Mammary epithelial cell (primary cell): ENCODE results near the gene SORL1-AS1.

Experiments
- EZH2 ChIP-seq: IDR thresholded peaks from 2 replicates; pipeline ENCODE4 v1.6.1; 2012; ENCODE audit warnings: low read length, inconsistent platforms, borderline replicate concordance
- TF ChIP-seq, protein P1 (sequence below), 2 donors: IDR thresholded peaks in 1 of 2; conservative IDR thresholded peaks in 1 of 2; 2 replicates each; pipeline ENCODE4 v1.5.1; 2011 to 2012; ENCODE audit warnings: inconsistent platforms in 2 of 2, low read length in 2 of 2, mild to moderate bottlenecking in 2 of 2, control low read depth in 1 of 2, low read depth in 1 of 2; ENCODE audit not compliant: insufficient read depth in 1 of 2; ENCODE audit errors: extremely low read depth in 1 of 2

- TF ChIP-seq, protein P1, sequence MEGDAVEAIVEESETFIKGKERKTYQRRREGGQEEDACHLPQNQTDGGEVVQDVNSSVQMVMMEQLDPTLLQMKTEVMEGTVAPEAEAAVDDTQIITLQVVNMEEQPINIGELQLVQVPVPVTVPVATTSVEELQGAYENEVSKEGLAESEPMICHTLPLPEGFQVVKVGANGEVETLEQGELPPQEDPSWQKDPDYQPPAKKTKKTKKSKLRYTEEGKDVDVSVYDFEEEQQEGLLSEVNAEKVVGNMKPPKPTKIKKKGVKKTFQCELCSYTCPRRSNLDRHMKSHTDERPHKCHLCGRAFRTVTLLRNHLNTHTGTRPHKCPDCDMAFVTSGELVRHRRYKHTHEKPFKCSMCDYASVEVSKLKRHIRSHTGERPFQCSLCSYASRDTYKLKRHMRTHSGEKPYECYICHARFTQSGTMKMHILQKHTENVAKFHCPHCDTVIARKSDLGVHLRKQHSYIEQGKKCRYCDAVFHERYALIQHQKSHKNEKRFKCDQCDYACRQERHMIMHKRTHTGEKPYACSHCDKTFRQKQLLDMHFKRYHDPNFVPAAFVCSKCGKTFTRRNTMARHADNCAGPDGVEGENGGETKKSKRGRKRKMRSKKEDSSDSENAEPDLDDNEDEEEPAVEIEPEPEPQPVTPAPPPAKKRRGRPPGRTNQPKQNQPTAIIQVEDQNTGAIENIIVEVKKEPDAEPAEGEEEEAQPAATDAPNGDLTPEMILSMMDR (conservative IDR thresholded peaks at IDR 0.05 in 1 of 2, IDR thresholded peaks at IDR 0.05 in 1 of 2; ENCODE audit: extremely low read depth in 1 of 2, insufficient read depth in 1 of 2, low read depth in 1 of 2, low read length in 2 of 2) = no peak
- TF ChIP-seq EZH2 = no peak
Observed at GRCh38 chr11:121444526-121444925, 8.2 kb downstream of the SORL1-AS1 start.
